Measurements from ENCODE around the gene GARIN1A. TPM values are rescaled to one million over a fixed set of nuclear protein-coding genes. Genes with fewer than 3 reads are reported as not detected.
A peak's percentile ranks its signal among the peaks of the same experiment; 100 is the strongest.
"Not testable (repeated sequence)": the region's sequence is repeated elsewhere in the genome, so short reads cannot be mapped to it uniquely, and the experiment has no call there.

GARIN1A gene
- total RNA-seq (ENCODE audit: unreplicated experiment): 8.2 TPM
- long read RNA-seq: 0 reads

DNA sequence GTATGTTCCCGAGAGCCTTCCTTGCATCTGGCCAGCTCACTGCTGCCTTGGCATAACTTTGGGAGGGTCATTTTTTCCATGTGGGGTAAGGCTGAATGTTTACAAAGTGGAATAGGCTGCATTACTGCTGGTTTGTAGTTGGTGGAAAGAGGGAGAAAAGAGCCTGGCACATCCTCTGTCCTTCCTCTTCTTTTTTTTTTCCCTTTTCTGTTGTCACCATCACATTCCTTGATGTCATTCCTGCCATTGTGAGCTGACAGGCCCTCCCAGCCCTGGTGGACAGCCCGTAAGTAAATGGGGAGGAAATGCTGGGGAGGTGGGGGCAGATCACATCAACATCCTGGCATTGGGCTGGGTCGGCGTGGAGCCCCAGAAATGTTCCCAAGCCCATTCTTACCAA lies at the start of gene GARIN1A:
GARIN1A (plus strand) TSS at position 301 of the 400 bp plus-strand sequence. CDS start 106 bp downstream, outside the sequence.
- H3K27me3 Mint-ChIP-seq (ENCODE audit: unreplicated experiment): peaks cover 4% of the 10 kb centered on the region
- H3K4me1 Mint-ChIP-seq (ENCODE audit: low read depth, unreplicated experiment): no peaks in the 10 kb centered on the region
- no peak within 1 kb of the TSS for H3K4me3 Mint-ChIP-seq (ENCODE audit: unreplicated experiment)
- DNase-seq: no peak
- no peak within 1 kb of the TSS for H3K27ac Mint-ChIP-seq (ENCODE audit: unreplicated experiment)
- no peak for TF ChIP-seq CTCF (IDR thresholded peaks at IDR 0.05; ENCODE audit: partially characterized antibody, unreplicated experiment)
- H3K9me3 Mint-ChIP-seq (ENCODE audit: unreplicated experiment): peaks cover 9% of the 10 kb centered on the region
- peaks cover 4% of the 10 kb centered on the region for H3K36me3 Mint-ChIP-seq (ENCODE audit: unreplicated experiment)

- not testable (repeated sequence) for H3K4me3 Mint-ChIP-seq (ENCODE audit: unreplicated experiment); H3K27me3 Mint-ChIP-seq (ENCODE audit: unreplicated experiment); H3K36me3 Mint-ChIP-seq (ENCODE audit: unreplicated experiment); DNase-seq; H3K4me1 Mint-ChIP-seq (ENCODE audit: low read depth, unreplicated experiment); H3K9me3 Mint-ChIP-seq (ENCODE audit: unreplicated experiment); H3K27ac Mint-ChIP-seq (ENCODE audit: unreplicated experiment)
Measured at GRCh38 chr7:128627124-128627523, 45.0 kb upstream of the GARIN1A start.

DNA sequence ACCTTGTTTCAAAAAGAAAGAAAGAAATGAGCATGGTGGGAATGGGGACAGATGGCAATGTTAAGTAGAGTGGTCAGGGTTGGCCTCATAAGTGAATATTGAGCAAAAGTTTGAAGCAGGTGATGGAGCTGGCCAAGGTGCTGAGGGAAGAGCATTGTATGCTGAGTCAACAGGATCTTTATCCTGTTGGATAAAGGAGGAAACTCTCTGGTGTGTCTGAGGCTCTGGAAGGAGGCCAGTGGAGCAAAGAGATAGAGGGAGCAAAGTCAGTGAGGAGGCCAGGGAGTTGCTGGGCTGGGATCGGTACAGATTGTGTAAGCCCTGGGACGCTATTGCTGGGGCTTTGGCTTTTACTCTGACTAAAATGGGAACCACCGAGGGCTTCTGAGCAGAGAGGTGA lies 38.2 kb upstream of the GARIN1A start:
- not testable (repeated sequence) for H3K9me3 Mint-ChIP-seq (ENCODE audit: unreplicated experiment); H3K4me1 Mint-ChIP-seq (ENCODE audit: low read depth, unreplicated experiment); H3K27ac Mint-ChIP-seq (ENCODE audit: unreplicated experiment); H3K36me3 Mint-ChIP-seq (ENCODE audit: unreplicated experiment); H3K4me3 Mint-ChIP-seq (ENCODE audit: unreplicated experiment); DNase-seq; H3K27me3 Mint-ChIP-seq (ENCODE audit: unreplicated experiment)

DNA sequence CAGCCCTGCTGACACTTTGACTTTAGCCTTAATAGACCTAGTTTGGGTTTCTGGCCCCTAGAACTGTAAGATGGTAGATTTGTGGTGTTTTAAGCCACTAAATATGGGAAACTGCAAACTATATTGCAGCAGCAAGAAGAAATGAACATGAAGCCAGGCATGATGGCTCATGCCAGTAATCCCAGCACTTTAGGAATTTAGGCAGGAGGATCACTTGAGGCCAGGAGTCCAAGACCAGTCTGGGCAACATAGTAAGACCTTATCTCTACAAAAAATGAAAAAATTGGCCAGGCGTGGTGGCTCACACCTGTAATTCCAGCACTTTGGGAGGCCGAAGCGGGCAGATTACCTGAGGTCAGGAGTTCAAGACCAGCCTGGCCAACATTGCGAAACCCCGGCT lies 26.9 kb upstream of the GARIN1A start:
- H3K27ac Mint-ChIP-seq (ENCODE audit: unreplicated experiment); H3K4me3 Mint-ChIP-seq (ENCODE audit: unreplicated experiment); H3K36me3 Mint-ChIP-seq (ENCODE audit: unreplicated experiment); H3K27me3 Mint-ChIP-seq (ENCODE audit: unreplicated experiment); DNase-seq; H3K4me1 Mint-ChIP-seq (ENCODE audit: low read depth, unreplicated experiment); H3K9me3 Mint-ChIP-seq (ENCODE audit: unreplicated experiment): not testable (repeated sequence)

DNA sequence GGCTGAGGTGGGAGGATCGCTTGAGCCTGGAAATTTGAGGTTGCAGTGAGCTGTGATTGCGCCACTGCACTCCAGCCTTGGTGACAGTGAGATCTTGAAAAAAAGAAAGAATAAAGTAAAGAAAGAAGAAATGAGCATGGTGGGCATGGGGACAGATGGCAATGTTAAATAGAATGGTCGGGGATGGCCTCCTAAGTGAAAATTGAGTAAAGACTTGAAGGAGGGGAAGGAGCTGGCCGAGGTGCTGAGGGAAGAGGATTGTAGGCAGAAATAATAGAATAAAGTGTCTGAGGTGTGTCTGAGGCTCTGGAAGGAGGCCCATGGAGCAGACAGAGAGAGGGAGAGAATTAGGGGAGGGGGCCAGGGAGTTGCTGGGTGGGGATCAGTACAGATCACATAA lies 26.2 kb upstream of the GARIN1A start:
- not testable (repeated sequence) for DNase-seq; H3K27me3 Mint-ChIP-seq (ENCODE audit: unreplicated experiment); H3K9me3 Mint-ChIP-seq (ENCODE audit: unreplicated experiment); H3K4me1 Mint-ChIP-seq (ENCODE audit: low read depth, unreplicated experiment); H3K4me3 Mint-ChIP-seq (ENCODE audit: unreplicated experiment); H3K36me3 Mint-ChIP-seq (ENCODE audit: unreplicated experiment)
- H3K27ac Mint-ChIP-seq (ENCODE audit: unreplicated experiment): peak overlapping the region; percentile 70

- H3K27ac Mint-ChIP-seq (ENCODE audit: unreplicated experiment); H3K36me3 Mint-ChIP-seq (ENCODE audit: unreplicated experiment); DNase-seq; H3K27me3 Mint-ChIP-seq (ENCODE audit: unreplicated experiment); H3K4me1 Mint-ChIP-seq (ENCODE audit: low read depth, unreplicated experiment); H3K4me3 Mint-ChIP-seq (ENCODE audit: unreplicated experiment); H3K9me3 Mint-ChIP-seq (ENCODE audit: unreplicated experiment): not testable (repeated sequence)
Measured at GRCh38 chr7:128646877-128647276, 25.2 kb upstream of the GARIN1A start.

DNA sequence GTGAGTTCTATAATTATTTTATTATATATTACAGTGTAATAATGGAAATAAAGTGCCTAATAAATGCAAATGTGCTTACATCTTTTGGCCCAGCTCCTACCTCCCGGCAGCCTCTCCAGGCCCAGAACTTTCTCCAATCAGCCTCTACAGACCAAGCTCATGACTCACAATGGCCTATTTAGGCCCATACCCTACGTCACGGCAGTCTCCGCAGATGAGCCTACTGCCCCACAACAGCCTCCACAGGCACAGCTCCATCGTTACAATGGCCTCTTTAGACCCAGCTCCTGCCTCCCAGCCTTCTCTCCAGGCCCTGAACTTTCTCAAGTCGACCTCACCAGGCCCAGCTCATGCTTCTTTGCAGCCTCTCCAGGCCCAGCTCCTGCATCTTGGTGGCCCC lies 21.0 kb upstream of the GARIN1A start:
- not testable (repeated sequence) for H3K9me3 Mint-ChIP-seq (ENCODE audit: unreplicated experiment); H3K27ac Mint-ChIP-seq (ENCODE audit: unreplicated experiment); H3K27me3 Mint-ChIP-seq (ENCODE audit: unreplicated experiment); H3K36me3 Mint-ChIP-seq (ENCODE audit: unreplicated experiment); DNase-seq; H3K4me3 Mint-ChIP-seq (ENCODE audit: unreplicated experiment); H3K4me1 Mint-ChIP-seq (ENCODE audit: low read depth, unreplicated experiment)

DNA sequence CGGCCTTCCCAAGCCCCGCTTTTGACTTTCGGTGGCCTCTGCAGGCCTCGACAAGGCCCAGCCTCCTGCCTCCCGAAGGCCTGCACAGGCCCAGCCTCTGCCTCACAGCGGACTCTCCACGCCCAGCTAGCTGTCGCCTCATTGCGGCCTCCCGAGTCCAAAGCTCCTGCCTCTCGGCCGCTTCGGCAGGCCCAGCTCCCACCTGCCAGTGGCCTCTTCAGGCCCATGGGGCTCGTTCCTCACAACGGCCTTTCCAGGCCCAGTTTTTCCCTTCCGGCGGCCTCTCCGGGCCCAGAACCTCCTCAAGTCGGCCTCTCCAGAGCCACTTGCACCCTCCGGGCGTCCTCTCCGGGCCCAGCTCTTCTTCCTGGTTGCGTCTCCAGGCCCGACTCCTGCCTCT lies 19.5 kb upstream of the GARIN1A start:
- H3K27ac Mint-ChIP-seq (ENCODE audit: unreplicated experiment); H3K4me3 Mint-ChIP-seq (ENCODE audit: unreplicated experiment); DNase-seq; H3K4me1 Mint-ChIP-seq (ENCODE audit: low read depth, unreplicated experiment); H3K27me3 Mint-ChIP-seq (ENCODE audit: unreplicated experiment); H3K9me3 Mint-ChIP-seq (ENCODE audit: unreplicated experiment); H3K36me3 Mint-ChIP-seq (ENCODE audit: unreplicated experiment): not testable (repeated sequence)

DNA sequence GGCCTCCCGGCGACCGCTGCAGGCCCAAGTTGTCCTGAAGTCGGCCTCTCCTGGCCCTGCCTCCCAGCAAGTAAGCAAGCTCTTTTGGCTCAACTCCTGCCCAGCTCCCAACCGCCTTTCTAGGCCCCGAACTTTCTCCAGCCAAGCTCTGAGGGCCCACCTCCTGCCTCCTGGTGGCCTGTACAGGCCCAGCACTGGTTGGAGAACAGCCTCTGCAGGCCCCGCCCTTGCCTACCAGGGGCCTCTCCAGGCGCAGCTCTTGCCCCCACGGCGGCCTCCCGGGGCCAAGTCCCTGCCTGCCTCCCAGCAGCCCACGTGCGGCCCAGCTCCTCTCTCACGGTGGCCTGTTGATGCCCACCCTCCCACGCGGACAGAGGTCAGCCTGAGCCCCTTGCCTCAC lies 18.9 kb upstream of the GARIN1A start:
- not testable (repeated sequence) for DNase-seq; H3K27ac Mint-ChIP-seq (ENCODE audit: unreplicated experiment); H3K4me3 Mint-ChIP-seq (ENCODE audit: unreplicated experiment); H3K27me3 Mint-ChIP-seq (ENCODE audit: unreplicated experiment); H3K4me1 Mint-ChIP-seq (ENCODE audit: low read depth, unreplicated experiment); H3K36me3 Mint-ChIP-seq (ENCODE audit: unreplicated experiment); H3K9me3 Mint-ChIP-seq (ENCODE audit: unreplicated experiment)

DNA sequence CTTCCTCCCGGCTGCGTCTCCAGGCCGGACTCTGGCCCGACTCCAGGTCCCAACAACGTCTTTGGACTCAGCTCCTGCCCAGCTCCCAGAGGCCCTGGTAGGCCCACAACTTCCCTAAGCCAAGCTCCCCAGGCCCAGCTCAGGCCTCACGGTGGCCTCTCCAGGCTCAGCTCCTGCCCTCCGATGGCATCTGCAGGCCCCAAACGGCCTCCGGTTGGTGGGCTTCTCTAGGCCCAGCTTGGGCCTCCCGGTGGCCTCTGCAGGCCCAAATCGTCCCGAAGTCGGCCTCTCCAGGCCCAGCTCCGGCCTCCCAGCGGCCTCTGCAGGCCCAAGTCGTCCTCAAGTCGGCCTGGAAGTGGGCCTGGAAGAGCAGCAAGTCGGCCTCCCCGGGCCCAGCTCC lies 18.0 kb upstream of the GARIN1A start:
- not testable (repeated sequence) for H3K36me3 Mint-ChIP-seq (ENCODE audit: unreplicated experiment); H3K27ac Mint-ChIP-seq (ENCODE audit: unreplicated experiment); H3K4me1 Mint-ChIP-seq (ENCODE audit: low read depth, unreplicated experiment); DNase-seq; H3K27me3 Mint-ChIP-seq (ENCODE audit: unreplicated experiment); H3K4me3 Mint-ChIP-seq (ENCODE audit: unreplicated experiment); H3K9me3 Mint-ChIP-seq (ENCODE audit: unreplicated experiment)

DNA sequence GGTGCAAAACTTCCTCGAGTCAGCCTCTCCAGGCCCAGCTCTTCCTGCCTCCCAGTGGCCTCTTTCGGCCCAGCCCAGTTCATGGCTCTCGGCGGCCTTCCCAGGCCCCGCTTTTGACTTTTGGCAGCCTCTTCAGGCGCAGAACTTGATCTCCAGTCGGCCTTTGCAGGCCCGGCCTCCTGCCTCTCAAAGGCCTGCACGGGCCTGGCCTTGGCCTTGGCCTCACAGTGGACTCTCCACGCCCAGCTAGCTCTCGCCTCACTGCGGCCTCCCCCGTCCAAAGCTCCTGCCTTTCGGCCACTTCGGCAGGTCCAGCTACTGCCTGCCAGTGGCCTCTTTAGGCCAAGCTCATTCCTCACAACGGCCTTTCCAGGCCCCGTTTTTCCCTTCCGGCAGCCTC lies 17.6 kb upstream of the GARIN1A start:
- not testable (repeated sequence) for DNase-seq; H3K27ac Mint-ChIP-seq (ENCODE audit: unreplicated experiment); H3K4me3 Mint-ChIP-seq (ENCODE audit: unreplicated experiment); H3K9me3 Mint-ChIP-seq (ENCODE audit: unreplicated experiment); H3K27me3 Mint-ChIP-seq (ENCODE audit: unreplicated experiment); H3K4me1 Mint-ChIP-seq (ENCODE audit: low read depth, unreplicated experiment); H3K36me3 Mint-ChIP-seq (ENCODE audit: unreplicated experiment)

- not testable (repeated sequence) for H3K27me3 Mint-ChIP-seq (ENCODE audit: unreplicated experiment); H3K4me1 Mint-ChIP-seq (ENCODE audit: low read depth, unreplicated experiment); DNase-seq; H3K4me3 Mint-ChIP-seq (ENCODE audit: unreplicated experiment); H3K27ac Mint-ChIP-seq (ENCODE audit: unreplicated experiment)
- peaks cover 12% of the 10 kb centered on the region for H3K9me3 Mint-ChIP-seq (ENCODE audit: unreplicated experiment)
- peaks cover 20% of the 10 kb centered on the region for H3K36me3 Mint-ChIP-seq (ENCODE audit: unreplicated experiment)
Measured at GRCh38 chr7:128658428-128658827, 13.7 kb upstream of the GARIN1A start.
